Measurements from ENCODE around the gene RAPGEF2. TPM values are rescaled to one million over a fixed set of nuclear protein-coding genes. Genes with fewer than 3 reads are reported as not detected.

RAPGEF2 gene
- total and polyA plus RNA-seq, 11 donors: 10.6 to 75.9 (median 51.2) TPM

GRCh38 chr4:159291176-159291575 is 188.3 kb downstream of the RAPGEF2 start:
- TF ChIP-seq POLR2A (IDR thresholded peaks at IDR 0.05) (no peak), CTCF (IDR thresholded peaks at IDR 0.05) (no peak)
- no peaks in the 10 kb centered on the region for H3K9me3 ChIP-seq
- H3K4me3 ChIP-seq: no peak overlapping the region
- ATAC-seq: no peak
- H3K36me3 ChIP-seq: no peaks in the 10 kb centered on the region
- 86 to 93% (median 90%) methylated on average over 3 of the region's 3 CpGs for WGBS, 4 donors
- no peak for DNase-seq
- no peak overlapping the region for H3K27ac ChIP-seq
- intact Hi-C loops (cut with DNase I): no loop called here
- peaks cover 0 to 68% (median 24%) of the 10 kb centered on the region in 12 donors for H3K4me1 ChIP-seq
- H3K27me3 ChIP-seq: no peaks in the 10 kb centered on the region

- intact Hi-C loops (cut with DNase I): no loop called here
- Histone ChIP-seq H3K9me3 (no peaks in the 10 kb centered on the region), H3K4me3 (no peak overlapping the region), H3K4me1 (peaks cover 0 to 75% (median 34%) of the 10 kb centered on the region in 12 donors), H3K27me3 (no peaks in the 10 kb centered on the region), H3K36me3 (no peaks in the 10 kb centered on the region), H3K27ac (no peak overlapping the region)
- TF ChIP-seq CTCF (IDR thresholded peaks at IDR 0.05) (no peak), POLR2A (IDR thresholded peaks at IDR 0.05) (no peak)
- ATAC-seq: peak in 1 of 4 donors; percentile 12
- WGBS, 4 donors: 77 to 84% (median 82%) methylated on average over 4 of the region's 4 CpGs
- no peak for DNase-seq
These were observed 189.4 kb downstream of the RAPGEF2 start for GRCh38 chr4:159292137-159292896.

DNA sequence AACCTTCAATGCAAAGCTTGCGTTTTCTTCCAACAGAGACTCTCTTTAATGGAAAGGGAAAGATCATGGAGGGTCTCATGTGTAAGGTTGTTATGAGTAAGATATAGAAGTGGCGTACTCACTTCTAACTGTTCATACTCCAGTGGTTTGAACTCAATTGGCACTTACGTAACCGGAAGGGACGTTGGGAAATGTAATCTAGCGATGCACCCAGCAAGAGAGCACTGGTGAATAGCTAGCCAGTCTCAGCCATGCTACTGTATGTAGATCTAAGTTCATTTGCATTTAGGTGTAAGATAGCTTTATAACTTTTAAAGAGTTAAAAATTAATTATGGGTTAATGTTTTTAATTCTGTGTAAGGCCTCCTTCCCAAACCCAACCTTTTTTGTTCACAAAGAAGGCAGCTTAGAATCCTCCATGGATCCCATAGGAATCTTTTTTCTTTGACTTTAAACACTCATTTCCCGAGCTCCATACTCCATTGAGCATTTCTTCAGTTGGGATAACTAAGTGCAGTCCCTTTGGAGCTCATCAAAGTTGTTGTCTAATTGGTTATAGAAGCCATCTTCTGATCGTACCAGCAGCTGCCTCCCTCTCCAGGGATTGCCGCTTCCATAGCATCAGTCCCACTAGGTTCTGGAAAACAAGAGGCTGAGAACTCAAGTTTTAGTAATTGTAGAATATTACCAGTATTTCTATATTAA is 191.1 kb downstream of the RAPGEF2 start:
- Histone ChIP-seq H3K36me3 (no peaks in the 10 kb centered on the region), H3K27me3 (no peaks in the 10 kb centered on the region), H3K27ac (no peak overlapping the region), H3K4me3 (no peak overlapping the region), H3K9me3 (no peaks in the 10 kb centered on the region), H3K4me1 (peaks cover 0 to 81% (median 42%) of the 10 kb centered on the region in 12 donors)
- intact Hi-C loops (cut with DNase I): no loop called here
- DNase-seq: no peak
- WGBS, 4 donors: 91 to 96% (median 95%) methylated on average over 9 of the region's 9 CpGs
- ATAC-seq: no peak
- no peak for TF ChIP-seq CTCF (IDR thresholded peaks at IDR 0.05)
- no peak for TF ChIP-seq POLR2A (IDR thresholded peaks at IDR 0.05)

DNA sequence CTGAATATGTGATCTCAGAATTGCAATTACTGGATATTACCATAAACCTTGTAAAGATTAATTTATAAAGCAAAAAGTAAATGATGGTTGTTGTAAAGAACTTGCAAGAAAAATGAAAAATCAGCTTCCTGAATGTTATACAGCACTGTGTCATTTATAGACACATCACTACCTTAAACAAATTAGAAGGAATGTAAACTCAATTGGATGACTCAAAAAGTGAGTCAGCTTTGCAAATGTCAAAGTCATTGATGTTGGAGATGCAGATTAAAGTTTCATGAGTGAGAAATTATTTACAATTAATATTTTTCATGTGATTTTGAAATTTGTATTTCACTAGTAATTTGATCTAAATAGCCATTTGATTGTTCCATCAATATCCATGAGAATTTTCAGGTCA is 193.2 kb downstream of the RAPGEF2 start:
- Histone ChIP-seq H3K27me3 (no peaks in the 10 kb centered on the region), H3K9me3 (no peaks in the 10 kb centered on the region), H3K4me1 (peaks cover 0 to 64% (median 29%) of the 10 kb centered on the region in 12 donors), H3K27ac (no peak overlapping the region), H3K36me3 (no peaks in the 10 kb centered on the region), H3K4me3 (no peak overlapping the region)
- intact Hi-C loops (cut with DNase I): loop anchor here in 1 of 10 donors (5.0 kb wide), 1 partner anchor 49 kb away; no protein-coding TSS in a partner anchor
- TF ChIP-seq CTCF (IDR thresholded peaks at IDR 0.05): no peak
- no peak for TF ChIP-seq POLR2A (IDR thresholded peaks at IDR 0.05)
- DNase-seq: no peak
- ATAC-seq: no peak
